ENCODE data around the gene CALML3.

The CALML3 gene

DNA sequence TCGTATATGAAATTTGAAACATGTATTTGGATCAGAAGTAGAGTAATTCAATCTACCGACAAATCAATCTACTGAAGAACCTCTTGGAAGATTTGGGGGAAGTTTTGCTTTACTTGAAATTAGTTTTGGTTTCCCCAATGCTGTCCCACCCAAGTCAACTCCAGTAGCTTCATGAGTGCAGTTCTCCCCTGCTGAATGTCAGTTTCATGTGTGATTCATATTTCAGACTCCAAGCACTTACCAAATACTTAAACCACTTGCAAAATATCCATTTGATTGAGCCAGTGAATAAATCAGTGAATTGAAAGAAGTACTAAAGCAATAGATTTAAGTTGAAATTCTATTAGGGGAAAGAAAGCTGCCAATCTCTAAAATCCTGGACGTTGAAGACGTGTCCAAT lies 34.7 kb upstream of the CALML3 start:
- Histone ChIP-seq H3K9me3 (replicated peaks in 1 of 11) (peaks cover 10 to 20% (median 14%) of the 10 kb centered on the region in 11 experiments), H3K36me3 (no peaks in the 10 kb centered on the region; a peak in 1 of 22 replicates), H3K4me2 (no peak overlapping the region), H3K4me1 (peaks cover 0 to 15% (median 13%) of the 10 kb centered on the region in 10 experiments; a peak in 17 of 20 replicates), H4K20me1 (no peaks in the 10 kb centered on the region; a peak in 1 of 22 replicates), H3K27ac (no peak overlapping the region), H3K9ac (no peak overlapping the region), H3K4me3 (no peak overlapping the region), H3K27me3 (no peaks in the 10 kb centered on the region)
- TF ChIP-seq Cebpa-rat (IDR thresholded peaks at IDR 0.05), result no peak

- Histone ChIP-seq H3K27me3 (no peaks in the 10 kb centered on the region), H3K4me1 (peaks cover 0 to 15% (median 13%) of the 10 kb centered on the region in 10 experiments; a peak in 17 of 20 replicates), H3K4me3 (no peak overlapping the region), H3K36me3 (no peaks in the 10 kb centered on the region; a peak in 1 of 22 replicates), H3K9ac (no peak overlapping the region), H3K4me2 (peak overlapping the region in 10 of 11 experiments; percentile 17 to 80 (median 60); a peak in 19 of 22 replicates), H4K20me1 (no peaks in the 10 kb centered on the region; a peak in 1 of 22 replicates), H3K9me3 (replicated peaks in 1 of 11) (peaks cover 10 to 20% (median 14%) of the 10 kb centered on the region in 11 experiments), H3K27ac (no peak overlapping the region)
- no peak for TF ChIP-seq Cebpa-rat (IDR thresholded peaks at IDR 0.05)
Measured at GRCh38 chr10:5490698-5491464, 33.9 kb upstream of the CALML3 start.

DNA sequence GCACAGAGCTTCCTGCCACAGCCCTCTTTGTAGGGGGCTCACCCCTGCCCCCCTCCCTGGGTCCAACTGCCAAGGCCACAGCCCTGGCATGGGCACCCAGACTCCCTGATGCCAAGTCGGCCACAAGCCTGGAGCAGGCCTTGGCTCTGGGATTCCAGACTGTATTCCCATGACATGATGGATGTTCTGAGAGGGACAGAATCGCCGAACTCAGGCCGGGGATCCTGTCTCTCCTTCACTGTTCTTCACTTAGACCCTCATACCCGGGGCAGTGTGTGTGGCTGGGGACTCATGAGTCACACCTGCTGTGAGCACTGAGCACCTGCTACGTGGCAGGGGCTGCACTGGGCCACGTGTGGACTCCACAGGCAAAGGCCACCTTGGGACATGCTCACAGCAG lies 33.3 kb upstream of the CALML3 start:
- no peak overlapping the region for H3K4me3 ChIP-seq
- H4K20me1 ChIP-seq, result no peaks in the 10 kb centered on the region; a peak in 1 of 22 replicates
- TF ChIP-seq Cebpa-rat (IDR thresholded peaks at IDR 0.05), result no peak
- no peak overlapping the region for H3K9ac ChIP-seq
- peaks cover 0 to 15% (median 13%) of the 10 kb centered on the region in 10 experiments; a peak in 17 of 20 replicates for H3K4me1 ChIP-seq
- no peak overlapping the region for H3K27ac ChIP-seq
- H3K27me3 ChIP-seq, result no peaks in the 10 kb centered on the region
- H3K36me3 ChIP-seq, result no peaks in the 10 kb centered on the region; a peak in 1 of 22 replicates
- H3K9me3 ChIP-seq (replicated peaks in 1 of 11), result peaks cover 10 to 20% (median 14%) of the 10 kb centered on the region in 11 experiments
- peak overlapping the region in 10 of 11 experiments; percentile 17 to 80 (median 60); a peak in 19 of 22 replicates for H3K4me2 ChIP-seq

- TF ChIP-seq Cebpa-rat (IDR thresholded peaks at IDR 0.05), result no peak
- Histone ChIP-seq H3K9ac (no peak overlapping the region), H3K27me3 (no peaks in the 10 kb centered on the region), H3K4me2 (no peak overlapping the region), H3K4me1 (peaks cover 0 to 15% (median 13%) of the 10 kb centered on the region in 10 experiments; a peak in 17 of 20 replicates), H3K4me3 (no peak overlapping the region), H3K9me3 (replicated peaks in 1 of 11) (peaks cover 10 to 20% (median 14%) of the 10 kb centered on the region in 11 experiments), H3K27ac (no peak overlapping the region), H3K36me3 (no peaks in the 10 kb centered on the region; a peak in 1 of 22 replicates), H4K20me1 (no peaks in the 10 kb centered on the region; a peak in 1 of 22 replicates)
Measured at GRCh38 chr10:5492322-5492855, 32.4 kb upstream of the CALML3 start.

DNA sequence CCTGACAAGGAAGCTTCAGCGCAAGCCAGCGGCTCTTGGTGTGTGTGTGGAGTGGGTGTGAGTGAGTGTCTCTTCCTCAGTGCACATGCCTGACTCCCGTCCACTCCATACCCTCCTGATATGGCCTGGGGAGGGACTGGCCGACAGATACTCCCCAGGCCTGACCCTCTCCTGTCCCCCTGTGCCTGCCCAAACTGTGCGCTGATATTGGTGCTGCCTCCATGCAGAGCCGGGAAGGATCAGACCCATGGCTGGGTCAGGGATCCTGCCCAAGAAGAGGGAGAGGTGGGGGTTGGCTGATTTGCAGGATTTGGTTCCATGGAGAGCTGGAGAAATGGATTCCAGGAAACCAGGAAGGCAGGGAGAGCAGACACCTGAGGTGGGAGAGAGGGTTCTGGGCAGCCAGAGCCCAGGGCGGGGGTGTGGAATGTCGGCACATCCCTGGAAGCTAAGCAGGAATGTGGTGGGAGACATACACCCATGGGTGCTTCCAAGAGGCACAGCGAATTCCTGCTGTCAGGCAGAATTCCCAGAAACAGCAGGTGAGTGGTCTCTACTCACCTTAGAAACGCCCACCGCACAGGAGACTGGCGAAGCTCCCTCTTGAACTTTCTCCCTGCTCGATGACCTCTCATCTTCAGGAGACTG lies 31.7 kb upstream of the CALML3 start:
- Histone ChIP-seq H3K9ac (no peak overlapping the region), H3K4me3 (no peak overlapping the region), H3K27me3 (no peaks in the 10 kb centered on the region), H3K4me1 (peaks cover 0 to 15% (median 13%) of the 10 kb centered on the region in 10 experiments; a peak in 17 of 20 replicates), H3K9me3 (replicated peaks in 1 of 11) (peaks cover 10 to 20% (median 14%) of the 10 kb centered on the region in 11 experiments), H3K36me3 (no peaks in the 10 kb centered on the region; a peak in 1 of 22 replicates), H3K27ac (no peak overlapping the region), H3K4me2 (no peak overlapping the region), H4K20me1 (no peaks in the 10 kb centered on the region; a peak in 1 of 22 replicates)
- no peak for TF ChIP-seq Cebpa-rat (IDR thresholded peaks at IDR 0.05)

DNA sequence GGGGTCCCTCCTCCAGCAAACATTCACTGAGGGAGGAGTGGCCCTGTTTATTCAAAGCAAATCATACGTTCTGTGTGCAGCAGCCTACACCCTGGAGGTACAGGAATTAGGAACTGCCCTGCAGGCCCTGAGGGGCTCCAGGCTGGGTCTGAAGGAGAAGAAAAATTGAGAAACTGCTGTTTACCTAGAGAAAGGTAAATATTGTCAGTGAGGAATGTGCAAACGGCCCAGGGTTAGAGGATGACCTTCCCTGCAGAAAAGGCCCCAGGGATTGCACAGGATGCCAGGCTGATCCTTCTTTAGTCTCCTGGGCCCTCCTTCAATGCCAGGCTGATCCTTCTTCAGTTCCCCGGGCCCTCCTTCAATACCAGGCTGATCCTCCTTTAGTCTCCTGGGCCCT lies 31.1 kb upstream of the CALML3 start:
- Histone ChIP-seq H3K27me3 (no peaks in the 10 kb centered on the region), H3K9ac (no peak overlapping the region), H4K20me1 (no peaks in the 10 kb centered on the region; a peak in 1 of 22 replicates), H3K4me2 (no peak overlapping the region), H3K9me3 (replicated peaks in 1 of 11) (peaks cover 10 to 20% (median 14%) of the 10 kb centered on the region in 11 experiments), H3K27ac (no peak overlapping the region), H3K36me3 (no peaks in the 10 kb centered on the region; a peak in 1 of 22 replicates), H3K4me3 (no peak overlapping the region), H3K4me1 (peaks cover 0 to 15% (median 13%) of the 10 kb centered on the region in 10 experiments; a peak in 17 of 20 replicates)
- no peak for TF ChIP-seq Cebpa-rat (IDR thresholded peaks at IDR 0.05)

- Histone ChIP-seq H3K27me3 (no peaks in the 10 kb centered on the region), H3K4me2 (no peak overlapping the region), H3K9ac (no peak overlapping the region), H3K9me3 (replicated peaks in 1 of 11) (peaks cover 10 to 20% (median 14%) of the 10 kb centered on the region in 11 experiments), H3K4me3 (no peak overlapping the region), H3K27ac (no peak overlapping the region), H4K20me1 (no peaks in the 10 kb centered on the region; a peak in 1 of 22 replicates), H3K36me3 (no peaks in the 10 kb centered on the region; a peak in 1 of 22 replicates), H3K4me1 (peaks cover 0 to 15% (median 13%) of the 10 kb centered on the region in 10 experiments; a peak in 17 of 20 replicates)
- no peak for TF ChIP-seq Cebpa-rat (IDR thresholded peaks at IDR 0.05)
Measured at GRCh38 chr10:5494611-5495010, 30.1 kb upstream of the CALML3 start.

- Histone ChIP-seq H3K9ac (no peak overlapping the region), H3K9me3 (replicated peaks in 1 of 11) (peaks cover 10 to 18% (median 14%) of the 10 kb centered on the region in 11 experiments), H3K4me3 (no peak overlapping the region), H3K4me1 (peaks cover 0 to 11% (median 4%) of the 10 kb centered on the region in 10 experiments; a peak in 16 of 20 replicates), H3K27ac (no peak overlapping the region), H3K4me2 (no peak overlapping the region), H3K36me3 (no peaks in the 10 kb centered on the region; a peak in 1 of 22 replicates), H3K27me3 (no peaks in the 10 kb centered on the region), H4K20me1 (no peaks in the 10 kb centered on the region; a peak in 2 of 22 replicates)
- TF ChIP-seq Cebpa-rat (IDR thresholded peaks at IDR 0.05), result no peak
Measured at GRCh38 chr10:5496261-5497250, 28.2 kb upstream of the CALML3 start.
